GM18517 (cell line): Measurements from ENCODE around the gene SRRM3.
A peak's percentile ranks its signal among the peaks of the same experiment; 100 is the strongest.
"Not testable (repeated sequence)": the region's sequence is repeated elsewhere in the genome, so short reads cannot be mapped to it uniquely, and the experiment has no call there.

Source experiments
- ATAC-seq: cut with Tn5 transposase; IDR thresholded peaks from one replicate; pipeline ENCODE4 v1.9.1; 2021; ENCODE audit warnings: mild to moderate bottlenecking, moderate library complexity; ENCODE audit not compliant: unreplicated experiment

Gene SRRM3

DNA sequence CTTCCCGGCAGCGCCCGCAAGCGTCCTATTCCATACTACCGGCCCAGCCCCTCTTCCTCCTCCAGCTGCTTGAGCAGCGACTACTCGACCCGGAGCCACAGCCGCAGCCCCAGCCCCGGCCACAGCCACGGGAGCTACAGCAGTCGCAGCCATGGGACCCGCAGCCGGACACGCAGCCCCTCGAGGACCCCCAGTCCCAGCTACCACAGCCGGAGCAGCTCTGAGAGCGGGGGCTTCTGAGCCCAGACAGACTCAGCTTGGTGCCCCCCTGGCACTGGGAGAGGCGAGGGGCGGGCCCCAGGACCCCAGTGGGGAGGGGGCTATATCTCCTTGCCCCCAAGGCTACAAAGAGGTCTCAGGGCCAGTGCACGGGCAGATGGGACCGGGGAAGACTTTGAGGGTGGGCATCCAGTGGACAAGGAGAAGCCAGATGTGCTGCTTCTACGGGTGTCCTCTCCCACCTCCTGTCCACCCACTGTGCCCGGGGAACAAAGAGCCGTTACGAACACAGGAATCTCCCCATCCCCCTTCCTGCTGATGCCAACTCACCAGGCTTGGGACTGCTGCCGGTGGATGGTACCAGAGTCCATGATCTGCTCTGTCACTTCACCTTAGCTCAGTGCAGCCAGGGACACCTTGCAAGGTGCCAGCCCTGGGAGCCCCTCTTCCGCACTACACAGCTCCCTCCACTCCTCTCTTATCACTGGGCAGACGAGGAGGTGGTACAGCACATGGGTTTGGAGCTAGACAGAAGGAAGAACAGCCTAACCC lies 84.1 kb downstream of the SRRM3 start:
- ATAC-seq = no peak

DNA sequence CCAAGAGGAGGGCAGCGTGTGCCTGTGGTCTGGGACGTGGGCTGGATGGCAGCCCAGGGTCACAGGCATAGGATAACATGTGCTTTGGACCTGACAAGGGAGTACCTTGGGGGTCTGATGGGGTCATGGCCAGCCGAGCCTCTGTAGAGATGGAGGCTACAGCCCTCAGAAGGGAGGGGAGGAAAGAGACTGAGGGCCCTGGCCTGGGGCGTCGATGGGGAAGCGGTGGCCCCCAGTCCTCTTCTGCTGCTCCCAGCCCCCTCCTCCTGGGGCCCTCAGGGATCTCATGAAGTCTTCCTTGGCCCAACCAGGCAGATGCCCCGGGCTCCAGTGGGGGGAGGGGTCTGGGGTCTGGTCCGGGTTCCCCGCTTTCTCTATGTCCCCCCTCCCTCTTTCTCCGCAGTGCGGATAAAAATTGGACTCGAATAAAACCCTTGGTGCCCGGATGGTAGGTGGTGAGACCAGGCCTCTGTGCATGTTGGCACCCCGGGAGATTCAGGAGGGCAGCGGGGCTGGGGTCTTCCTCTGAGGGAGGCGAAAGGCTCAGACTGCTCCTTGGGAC lies 85.2 kb downstream of the SRRM3 start:
- no peak for ATAC-seq

GRCh38 chr7:76290847-76291350 lies 89.2 kb downstream of the SRRM3 start:
- not testable (repeated sequence) for ATAC-seq

DNA sequence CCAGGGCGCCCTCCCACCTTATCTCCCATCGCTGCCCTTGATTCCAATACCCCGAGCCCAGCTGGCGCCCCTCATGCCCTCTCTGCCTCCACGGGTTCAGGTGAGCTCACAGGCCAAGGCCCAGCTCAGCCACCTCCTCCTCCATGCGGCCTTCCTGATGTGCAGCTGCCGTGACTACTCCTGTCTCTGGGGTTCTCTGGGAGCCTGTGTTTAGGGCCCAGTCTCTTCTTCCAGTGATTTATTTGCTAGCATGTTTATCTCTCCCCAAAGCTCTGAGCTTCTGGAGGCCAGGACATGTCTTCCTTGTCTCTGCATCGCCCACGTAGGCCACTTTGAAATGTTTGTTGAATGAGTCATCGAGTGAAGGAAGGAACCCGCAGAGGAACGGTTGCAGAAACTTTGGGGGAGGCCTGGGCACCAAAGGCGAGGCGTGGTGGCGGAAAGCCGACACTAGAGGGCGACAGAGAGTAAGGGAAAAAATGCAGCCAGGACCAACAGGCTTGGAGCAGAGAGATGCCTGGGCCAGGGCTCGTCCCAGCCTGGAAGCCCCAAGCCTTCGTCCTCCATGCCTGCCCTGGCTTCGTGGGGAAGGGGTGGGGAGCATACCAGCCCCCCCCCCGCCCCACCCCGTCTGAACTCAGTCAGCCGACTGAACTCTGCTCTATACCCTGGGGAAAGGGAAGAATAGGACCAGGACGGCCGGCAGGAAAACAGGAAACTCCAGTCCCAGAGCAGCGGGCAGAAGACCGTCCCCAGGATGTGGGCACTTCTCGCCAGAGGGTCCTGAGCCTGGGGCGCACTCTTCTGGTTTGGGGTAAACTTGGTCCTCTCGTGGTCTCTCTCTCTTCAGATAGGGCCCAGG lies 89.9 kb downstream of the SRRM3 start:
- peak; percentile 87 for ATAC-seq

- ATAC-seq = no peak
Observed at GRCh38 chr7:76292213-76292573, 90.5 kb downstream of the SRRM3 start.

- ATAC-seq = not testable (repeated sequence)
Observed at GRCh38 chr7:76292911-76293310, 91.2 kb downstream of the SRRM3 start.

DNA sequence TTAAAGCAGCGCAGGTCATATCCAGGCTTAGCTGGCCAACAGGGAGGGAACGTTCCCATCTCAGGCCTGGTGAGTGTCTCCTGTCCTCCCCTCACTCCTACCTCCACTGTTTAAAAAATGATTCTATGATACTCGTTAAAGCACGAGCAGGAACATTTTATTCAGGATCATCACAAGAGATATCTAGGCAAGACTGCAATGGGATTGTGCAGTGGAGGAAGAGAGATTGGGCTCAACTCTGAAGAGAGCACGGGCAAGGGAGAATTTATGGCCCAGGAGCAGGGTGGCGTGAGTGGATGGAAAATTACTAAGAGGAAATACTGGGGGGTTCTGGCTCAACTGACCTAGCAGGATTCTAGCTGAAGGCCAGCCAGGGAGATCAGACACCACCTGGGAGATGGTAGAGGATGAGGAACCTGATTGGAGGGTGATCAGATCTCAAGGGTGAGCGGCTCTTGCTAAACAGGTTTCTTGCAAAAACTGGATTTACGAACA lies 91.8 kb downstream of the SRRM3 start:
- no peak for ATAC-seq

DNA sequence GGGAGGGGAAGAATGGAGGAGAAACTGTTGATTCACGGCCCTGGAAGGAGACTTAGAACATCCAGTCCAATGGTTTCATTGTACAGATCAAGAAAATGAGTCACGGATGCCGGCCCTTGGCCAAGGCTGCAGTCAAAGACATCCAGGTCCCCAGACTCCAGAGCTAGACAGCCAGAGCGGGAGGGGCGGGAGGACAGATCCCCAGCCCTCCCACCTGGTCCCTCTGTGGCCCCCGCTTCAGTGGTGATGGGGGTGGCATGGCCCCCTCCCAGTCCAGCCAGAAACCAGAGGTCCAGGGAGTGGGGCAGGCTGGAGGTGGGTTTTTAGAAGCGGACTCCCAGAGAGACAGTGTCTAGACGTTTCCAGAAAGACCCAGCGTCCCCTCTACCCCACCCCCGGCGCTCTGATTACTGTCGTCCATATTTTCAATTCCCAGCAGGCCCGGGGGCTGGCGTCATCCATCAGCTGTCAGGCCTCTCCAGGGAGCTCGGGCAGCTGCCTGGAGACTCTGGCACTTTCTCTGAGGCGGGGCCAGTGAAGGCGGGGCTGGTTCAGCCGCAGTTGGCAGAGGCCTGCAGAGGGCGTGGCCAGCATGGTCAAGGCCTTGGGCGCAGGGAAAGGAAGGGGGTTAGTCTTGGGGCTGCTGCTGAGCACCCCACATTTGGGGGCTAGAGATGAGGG lies 92.8 kb downstream of the SRRM3 start:
- ATAC-seq = no peak

- ATAC-seq = no peak
Observed at GRCh38 chr7:76296743-76297740, 95.3 kb downstream of the SRRM3 start.

DNA sequence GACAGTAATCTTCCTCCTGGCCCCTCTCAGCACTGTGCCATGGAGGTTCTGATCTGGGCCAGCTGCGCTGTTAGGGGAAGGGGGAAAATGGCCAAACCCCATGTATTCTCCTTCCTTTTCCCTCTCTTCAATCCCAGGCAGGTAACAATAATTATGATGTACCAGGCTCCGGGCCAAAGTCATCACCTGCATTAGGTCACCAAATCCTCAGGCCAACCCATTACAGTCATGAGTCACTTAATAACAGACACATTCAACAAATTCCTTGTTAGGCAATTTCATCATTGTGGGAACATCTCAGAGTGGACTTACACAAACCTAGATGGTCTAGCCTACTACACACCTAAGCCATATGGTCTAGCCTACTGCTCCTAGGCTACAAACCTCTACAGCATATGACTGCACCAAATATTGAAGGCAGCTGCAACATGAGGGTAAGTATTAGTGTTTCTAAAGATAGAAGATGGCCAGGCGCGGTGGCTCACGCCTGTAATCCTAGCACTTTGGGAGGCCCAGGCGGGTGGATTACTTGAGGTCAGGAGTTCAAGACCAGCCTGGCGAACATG lies 98.6 kb downstream of the SRRM3 start:
- ATAC-seq = no peak

DNA sequence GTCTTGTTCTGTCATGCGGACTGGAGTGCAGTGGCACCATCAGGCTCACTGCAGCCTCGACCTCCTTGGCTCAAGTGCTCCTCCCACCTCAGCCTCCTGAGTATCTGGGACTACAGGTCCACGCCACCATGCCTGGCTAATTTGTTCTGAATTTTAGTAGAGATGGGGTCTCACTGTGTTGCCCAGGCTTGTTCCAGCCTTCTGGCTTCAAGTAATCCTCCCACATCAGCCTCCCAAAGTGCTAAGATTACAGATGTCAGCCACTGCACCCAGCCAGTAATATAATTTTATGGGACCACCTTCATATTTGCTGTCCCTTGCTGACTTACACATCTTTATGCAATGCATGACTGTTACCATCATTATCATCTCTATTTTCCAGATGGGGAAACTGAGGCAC lies 99.3 kb downstream of the SRRM3 start:
- no peak for ATAC-seq

DNA sequence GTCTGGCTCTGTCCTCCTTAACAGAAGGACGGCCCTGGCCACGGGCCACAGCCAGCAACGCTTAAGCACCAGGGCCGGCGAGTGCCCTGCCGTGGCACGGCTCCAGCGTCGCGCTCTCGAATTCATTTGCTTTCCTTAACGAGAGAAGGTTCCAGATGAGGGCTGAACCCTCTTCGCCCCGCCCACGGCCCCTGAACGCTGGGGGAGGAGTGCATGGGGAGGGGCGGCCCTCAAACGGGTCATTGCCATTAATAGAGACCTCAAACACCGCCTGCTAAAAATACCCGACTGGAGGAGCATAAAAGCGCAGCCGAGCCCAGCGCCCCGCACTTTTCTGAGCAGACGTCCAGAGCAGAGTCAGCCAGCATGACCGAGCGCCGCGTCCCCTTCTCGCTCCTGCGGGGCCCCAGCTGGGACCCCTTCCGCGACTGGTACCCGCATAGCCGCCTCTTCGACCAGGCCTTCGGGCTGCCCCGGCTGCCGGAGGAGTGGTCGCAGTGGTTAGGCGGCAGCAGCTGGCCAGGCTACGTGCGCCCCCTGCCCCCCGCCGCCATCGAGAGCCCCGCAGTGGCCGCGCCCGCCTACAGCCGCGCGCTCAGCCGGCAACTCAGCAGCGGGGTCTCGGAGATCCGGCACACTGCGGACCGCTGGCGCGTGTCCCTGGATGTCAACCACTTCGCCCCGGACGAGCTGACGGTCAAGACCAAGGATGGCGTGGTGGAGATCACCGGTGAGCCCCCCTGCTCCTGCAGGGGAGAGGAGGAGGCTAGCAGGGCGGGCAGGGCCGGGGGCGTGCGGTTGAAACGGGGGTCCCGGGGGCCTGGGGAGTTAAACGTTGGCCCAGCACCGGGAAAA lies 100.9 kb downstream of the SRRM3 start, which contains the start of gene HSPB1:
TSS of gene HSPB1 (plus strand) at position 327 of the 855 bp plus-strand sequence. CDS start at position 367, 40 bp downstream.
- ATAC-seq = peak; percentile 62

- ATAC-seq = peak; percentile 43
Observed at GRCh38 chr7:76303202-76304147, 101.8 kb downstream of the SRRM3 start.

- ATAC-seq = no peak
Observed at GRCh38 chr7:76304888-76305375, 103.2 kb downstream of the SRRM3 start.

- ATAC-seq = not testable (repeated sequence)
Observed at GRCh38 chr7:76308874-76309273, 107.2 kb downstream of the SRRM3 start.

DNA sequence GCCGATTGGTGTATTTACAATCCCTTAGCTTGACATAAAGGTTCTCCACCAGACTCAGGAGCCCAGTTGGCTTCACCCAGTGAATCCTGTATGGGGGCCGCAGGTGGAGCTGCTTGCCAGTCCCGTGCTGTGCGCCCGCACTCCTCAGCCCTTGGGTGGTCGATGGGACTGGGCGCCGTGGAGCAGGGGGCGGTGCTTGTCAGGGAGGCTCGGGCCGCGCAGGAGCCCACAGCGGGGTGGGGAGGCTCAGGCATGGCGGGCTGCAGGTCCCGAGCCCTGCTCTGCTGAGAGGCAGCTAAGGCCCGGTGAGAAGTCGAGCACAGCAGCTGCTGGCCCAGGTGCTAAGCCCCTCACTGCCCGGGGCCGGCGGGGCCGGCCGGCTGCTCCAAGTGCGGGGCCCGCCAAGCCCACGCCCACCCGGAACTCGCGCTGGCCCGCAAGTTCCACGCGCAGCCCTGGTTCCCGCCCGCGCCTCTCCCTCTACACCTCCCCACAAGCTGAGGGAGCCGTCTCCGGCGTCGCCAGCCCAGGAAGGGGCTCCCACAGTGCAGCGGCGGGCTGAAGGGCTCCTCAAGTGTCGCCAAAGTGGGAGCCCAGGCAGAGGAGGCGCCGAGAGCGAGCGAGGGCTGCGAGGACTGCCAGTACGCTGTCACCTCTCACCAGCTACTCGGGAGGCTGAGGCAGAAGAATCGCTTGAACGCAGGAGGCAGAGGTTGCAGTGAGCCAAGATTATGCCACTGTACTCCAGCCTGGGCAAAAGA lies 107.8 kb downstream of the SRRM3 start:
- not testable (repeated sequence) for ATAC-seq
